ENCODE results near the gene PSMD3.

PSMD3 gene

DNA sequence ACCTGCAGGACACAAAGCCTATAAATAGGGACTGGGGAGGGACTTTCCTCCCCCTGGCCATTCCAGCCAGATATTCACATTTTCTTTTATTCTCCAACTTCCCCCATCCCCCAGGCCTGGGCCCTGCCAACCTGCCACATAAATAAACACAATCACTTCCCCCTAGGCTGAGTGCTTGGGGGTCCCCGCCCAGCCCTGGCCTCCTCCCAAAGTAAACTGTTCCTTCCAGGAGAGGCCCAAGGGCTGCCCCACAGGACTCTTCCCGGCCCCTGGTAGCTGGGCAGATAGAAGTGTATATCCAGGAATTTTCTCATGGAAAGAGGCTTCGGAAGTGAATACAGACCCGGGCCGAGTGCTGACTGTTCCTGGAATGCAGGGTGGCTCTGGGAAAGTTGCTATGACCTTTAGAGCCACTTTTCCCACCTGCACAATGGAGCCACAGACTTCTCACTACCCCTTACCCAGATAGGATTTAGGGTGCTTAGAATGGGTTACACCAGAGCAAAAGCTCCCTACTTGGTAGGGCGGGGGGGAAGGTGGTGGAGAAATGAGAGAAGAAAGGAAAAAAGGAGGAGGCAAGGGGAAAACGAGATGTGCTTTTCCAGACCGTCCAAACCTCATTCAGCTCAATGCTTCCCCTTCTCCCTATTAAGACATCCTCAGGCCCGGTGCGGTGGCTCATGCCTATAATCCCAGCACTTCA is 43.1 kb downstream of the PSMD3 start:
- DNase-seq: no peak

DNA sequence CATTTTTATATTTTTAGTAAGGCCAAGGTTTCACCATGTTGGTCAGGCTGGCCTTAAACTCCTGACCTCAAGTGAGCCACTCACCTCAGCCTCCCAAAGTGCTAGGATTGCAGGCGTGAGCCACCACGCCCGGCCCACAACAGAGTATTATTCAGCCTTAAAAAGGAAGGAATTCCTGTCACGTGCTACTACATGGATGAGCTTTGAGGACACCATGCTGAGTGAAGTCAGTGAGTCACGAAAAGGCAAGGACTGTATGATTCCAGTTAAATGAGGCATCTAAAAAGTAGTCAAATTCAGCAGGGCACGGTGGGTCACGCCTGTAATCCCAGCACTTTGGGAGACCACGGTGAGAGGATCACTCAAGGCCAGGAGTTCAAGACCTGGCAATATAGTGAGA is 44.3 kb downstream of the PSMD3 start:
- peak; percentile 23 for DNase-seq

DNA sequence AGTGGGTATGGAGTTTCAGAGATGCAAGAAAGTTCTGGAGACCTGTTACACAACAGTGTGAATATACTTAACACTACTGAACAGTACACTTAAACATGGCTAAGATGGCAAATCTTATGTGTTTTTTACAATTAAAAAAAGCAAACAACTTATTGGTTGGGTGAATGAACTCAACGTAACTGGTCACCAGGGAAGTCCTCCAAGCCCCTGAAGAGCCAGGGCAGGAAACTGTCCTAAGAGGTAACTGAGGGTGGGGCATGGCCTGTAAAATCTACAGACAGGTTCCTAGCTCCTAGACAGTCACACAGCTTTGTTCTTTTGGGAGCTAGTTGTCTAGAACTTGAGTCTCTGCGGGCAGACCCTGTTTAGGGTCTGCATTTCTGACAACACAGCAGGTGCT is 45.0 kb downstream of the PSMD3 start:
- no peak for DNase-seq

DNA sequence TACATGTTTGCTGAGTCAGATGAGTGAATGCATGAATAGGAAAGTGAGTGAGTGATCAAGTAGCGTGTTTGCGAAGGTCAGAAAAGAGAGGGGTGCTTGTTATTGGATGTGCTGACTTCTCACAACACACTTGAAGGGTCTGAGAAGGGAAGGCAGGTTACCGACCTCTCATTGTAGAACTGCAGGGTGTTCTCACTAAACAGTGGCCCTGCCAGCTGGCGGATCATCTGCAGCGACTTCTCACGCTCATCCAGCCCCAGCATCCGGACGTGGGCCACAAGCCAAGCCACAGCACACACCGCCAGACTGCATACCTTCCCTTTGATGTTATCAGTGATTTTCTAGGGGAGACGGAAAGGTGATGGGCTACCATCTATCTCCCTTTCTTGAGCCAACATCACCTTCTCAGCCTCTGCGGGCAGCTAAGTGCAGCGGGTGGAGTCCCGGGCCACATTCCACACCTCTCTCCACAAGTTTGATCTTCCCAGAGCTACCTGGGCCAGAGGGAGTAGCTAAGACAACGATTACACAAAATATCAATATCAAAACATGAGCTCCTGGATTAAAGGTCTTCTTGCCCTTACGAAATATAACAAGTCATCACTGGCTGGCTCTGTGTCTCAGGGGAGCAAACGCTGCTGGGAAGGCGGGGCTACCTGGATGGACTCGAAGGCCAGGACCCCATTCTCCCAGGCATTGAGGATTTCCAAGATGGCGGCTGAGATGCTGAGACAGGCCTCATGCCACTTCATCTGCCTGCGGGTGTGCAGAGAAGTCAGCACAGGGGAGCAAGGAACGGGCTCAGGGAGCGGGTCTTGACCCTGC is 45.6 kb downstream of the PSMD3 start:
- DNase-seq: no peak

DNA sequence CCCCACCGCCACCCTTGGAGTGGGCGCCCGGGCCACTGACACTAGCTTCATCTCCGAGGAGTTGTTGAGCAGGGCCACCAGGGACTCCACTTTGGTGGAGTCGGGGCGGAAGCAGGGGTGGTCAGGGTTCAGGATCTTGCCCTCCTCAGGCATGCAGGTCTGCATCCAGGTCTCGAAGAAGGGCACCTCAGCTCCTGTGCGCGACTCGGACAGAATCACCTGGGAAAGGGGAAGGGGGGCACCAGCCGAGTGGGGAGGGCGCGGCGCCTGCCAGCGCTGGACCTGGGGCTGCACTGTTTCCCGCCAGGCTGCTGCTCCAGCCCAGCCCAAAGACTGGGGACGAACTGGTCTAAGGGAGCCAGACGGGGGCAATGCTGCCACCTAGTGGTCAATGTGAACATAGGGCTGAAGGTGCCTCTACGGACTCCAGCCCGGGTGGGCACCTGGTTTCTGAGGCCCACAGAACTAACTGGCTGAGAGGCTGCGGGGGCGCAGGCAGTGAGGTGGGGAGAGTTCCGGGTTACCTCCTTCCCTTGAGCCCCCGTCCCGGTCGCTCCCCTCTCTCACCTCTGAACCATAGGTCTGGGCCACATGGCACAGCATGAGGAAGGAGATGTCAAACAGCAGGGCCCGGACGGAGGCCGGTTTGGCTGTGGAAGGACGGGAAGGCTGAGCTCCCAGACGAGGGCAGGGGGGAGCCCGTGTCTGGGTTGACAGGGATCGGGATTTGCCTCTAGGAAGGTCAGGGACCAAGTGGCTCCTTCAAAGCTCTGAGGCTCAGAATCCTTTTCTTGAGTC is 46.4 kb downstream of the PSMD3 start:
- DNase-seq: peak; percentile 72

DNA sequence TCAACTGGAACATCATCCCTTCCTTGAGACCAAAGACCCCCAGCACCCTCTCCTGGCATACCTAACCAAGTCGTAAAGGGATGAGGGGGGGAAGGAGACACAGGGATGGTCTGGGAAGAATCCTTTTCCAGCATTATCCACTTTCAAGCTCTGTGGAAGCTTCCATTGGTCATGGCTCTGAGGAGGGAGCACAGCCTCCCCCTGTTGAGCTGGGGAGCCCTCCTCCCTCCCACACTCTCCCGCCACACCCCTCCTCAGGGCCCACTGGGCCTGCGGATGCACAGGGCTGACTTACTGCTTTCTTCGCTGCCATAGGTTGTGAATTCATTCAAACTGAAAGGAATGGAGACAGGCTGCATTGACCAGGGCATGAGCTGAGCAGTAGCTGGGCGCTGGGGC is 47.0 kb downstream of the PSMD3 start:
- no peak for DNase-seq

DNA sequence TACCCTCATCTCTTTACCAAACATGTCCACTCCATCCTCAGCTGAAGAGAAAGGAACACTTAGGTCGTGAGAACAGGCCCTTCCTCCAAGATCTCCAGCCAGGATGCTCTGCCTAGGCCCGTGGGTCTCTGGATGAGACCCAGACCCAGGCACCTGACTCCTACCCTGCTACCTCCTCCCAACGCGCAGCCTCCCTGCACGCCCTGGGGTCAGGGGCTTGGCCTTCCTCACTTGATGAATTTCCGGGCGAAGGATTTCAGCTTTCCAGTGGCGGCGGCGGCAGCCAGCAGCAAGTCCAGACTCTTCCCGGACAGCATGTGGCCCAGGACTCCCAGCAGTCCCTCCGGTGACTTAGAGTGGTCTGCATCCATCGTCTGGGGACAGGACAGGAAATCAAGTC is 48.0 kb downstream of the PSMD3 start:
- no peak for DNase-seq

DNA sequence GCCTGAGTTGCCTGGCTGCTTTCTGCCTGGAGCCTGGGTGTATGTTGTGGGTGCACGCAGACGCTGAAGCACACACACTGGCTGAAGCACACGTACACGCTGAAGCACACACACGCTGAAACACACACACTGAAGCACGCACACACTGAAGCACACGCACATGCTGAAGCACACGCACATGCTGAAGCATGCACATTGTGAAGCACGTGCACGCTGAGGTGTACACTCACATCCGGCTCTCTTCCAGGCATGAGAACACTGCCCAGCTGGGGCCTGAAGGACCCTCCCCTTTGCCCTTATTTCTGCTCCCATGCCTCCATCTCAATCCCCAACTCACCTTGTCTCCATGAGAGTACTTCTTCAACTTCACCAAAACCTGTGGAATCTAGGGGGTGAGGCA is 51.1 kb downstream of the PSMD3 start:
- DNase-seq: no peak

DNA sequence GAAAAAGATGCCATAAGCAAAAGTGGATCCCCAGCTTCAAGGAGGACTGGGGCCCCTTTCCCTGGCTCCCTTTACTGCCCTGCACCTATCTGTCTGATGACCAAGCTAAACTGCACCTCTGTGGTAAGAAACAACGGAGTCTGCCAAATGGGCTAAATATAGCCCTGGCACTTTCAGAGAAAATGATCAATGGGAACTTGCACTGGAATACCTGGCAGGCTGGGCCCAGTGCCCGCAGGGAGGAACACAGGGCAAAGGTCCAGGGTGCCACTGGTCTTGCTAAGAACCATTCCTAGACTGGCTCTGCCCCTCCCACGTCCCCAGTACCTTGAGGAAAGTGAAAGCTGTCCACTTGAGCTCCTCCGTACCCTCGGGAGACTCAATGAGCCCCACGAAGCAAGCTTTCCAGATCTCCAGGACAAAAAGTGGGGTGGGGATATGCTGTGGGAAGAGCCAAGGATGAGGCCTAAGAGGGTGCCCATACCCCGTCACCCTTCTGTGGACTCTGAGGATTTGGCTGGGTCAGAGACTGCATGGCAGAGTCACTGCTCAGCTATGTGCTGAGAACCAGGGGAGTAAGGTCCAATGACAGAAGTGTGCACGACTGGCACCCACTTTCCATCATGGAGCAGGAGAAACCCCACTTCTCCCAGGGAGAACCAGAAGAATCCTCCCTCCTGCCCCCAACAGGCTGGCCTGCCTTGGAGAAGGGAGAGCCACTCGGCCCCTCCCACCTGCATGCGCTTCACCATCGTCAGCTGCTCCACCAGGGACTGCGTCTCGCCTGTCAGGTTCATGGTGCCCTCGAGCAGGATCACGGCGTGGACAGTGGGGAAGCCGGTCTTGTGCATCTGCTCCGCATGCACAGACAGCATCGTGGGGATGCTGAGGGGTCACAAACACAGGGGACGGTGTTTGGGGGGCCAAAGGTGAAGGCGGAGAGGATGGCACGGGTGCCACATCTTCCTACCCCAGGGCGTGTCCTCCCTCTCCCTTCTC is 52.0 kb downstream of the PSMD3 start:
- no peak for DNase-seq

DNA sequence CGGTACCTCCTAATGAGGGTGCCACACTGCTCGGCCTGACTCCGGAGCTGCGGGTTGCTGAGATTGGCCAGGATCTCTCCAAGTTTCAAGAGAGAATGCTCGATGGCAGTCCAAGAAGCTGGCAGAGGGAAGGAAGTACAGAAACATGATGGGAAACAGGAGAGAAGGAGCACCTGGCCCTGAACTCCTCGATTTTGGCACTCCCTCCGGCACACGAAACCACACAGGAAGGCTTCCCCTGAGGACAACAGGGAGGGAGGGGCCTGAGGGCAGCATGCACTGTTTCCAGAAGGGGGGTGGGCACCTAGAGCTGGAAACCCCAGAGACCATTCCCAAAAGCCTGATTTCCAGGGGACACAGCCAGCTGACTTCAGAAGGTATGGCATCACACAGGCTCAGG is 52.7 kb downstream of the PSMD3 start:
- no peak for DNase-seq

DNA sequence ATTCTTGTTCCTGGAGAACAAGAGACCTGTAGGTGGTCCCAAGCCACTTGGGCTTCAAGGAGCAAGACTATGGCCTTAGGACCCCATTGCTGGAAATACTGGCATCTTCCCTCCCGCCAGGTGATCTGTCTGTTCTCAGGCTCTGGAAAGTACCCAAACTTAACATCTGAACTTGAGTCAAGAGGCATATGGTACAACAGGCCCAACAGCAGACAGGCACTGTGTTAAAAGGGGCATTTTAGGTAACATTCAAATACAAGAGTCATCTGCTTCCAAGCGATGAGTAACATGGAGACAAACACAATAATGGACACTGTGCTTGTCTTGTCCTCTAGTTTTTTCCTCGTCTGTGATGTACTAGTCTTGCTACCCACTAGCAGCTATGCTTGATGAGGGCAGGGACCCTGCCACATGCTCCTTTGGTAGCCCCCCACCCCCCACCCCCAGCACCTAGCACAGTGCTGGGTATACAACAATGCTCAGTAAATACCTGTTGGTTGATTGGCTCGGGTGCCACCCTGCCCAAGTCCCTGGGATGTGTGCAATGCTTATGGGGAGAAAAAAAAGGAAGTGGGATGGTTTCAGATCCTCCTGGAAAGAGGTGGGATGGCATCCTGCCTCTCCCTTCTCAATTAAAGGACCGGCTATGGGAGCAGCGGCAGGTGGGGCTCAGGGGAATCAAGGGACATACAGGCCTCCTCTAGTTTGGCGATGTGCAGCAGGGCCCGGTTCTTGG is 54.0 kb downstream of the PSMD3 start:
- no peak for DNase-seq

DNA sequence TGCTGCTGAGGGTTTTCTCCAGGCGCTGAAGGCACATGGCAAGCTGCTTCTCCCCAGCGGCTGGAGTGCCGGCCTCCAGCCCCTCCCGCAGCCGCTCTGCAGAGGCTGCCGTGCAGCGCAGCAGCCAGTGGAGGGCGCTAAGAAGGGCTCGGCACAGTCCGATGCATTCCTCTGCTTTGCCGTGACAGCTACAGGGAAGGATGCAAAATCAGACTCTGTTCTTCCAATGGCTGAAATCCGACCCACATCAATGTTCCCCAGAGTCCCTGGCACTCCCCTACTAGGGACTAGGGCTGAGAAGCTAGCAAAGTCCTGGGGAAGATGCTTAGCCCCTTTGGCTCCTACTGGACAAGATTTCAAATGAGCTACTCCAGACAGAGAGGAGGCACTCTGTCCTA is 54.6 kb downstream of the PSMD3 start:
- DNase-seq: peak; percentile 46

DNA sequence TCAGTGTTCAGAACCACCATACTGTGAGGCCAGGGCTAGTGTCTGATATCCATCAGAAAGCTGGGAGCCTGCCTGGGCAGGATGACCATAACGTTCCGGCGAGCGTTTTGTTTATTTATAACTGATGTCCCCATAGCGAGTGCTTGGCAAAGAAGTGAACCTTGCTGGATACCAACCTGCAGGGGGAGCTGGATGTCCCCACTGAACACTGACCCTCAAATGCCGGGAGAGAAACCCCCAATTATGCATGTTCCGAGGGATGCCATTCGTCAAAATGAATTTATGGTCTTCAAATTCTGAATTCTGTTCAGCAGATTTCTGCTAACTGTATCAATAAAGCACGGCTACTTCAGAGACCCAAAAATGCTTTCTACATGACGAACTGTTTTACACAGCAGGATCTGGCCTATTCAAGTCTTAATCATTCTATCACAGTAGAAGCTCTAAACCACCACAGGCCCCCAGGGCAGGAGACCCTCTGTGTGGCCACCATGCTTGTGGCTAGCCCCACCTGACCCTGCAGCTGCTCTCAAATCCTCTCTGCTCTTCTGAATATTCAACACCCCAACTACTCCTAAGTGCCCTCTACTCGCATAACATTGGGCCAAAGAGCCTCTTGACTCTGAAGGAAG is 58.4 kb downstream of the PSMD3 start:
- peak; percentile 70 for DNase-seq

DNA sequence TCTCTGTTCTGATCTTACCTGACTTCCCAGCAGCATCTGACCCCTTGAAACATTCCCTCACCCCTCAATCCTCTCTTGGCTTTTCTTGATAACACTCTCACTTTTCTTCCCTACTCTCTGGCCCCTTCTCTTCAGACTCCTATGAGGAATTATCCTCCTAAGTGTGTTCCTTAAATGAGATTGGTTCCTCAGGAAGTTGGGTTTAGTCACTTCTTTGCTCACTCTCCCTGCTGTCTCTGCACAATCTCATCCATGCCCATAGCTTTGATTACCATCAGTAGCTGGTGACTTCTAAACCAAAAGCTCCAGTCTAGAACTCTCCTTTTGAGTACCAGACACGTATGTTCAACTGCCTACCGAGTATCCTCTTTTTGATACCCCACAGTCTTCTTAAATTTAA is 60.6 kb downstream of the PSMD3 start:
- DNase-seq: no peak
